Ascending aorta (tissue), 2 donors: Measurements from ENCODE around the gene QPCTL. TPM values are rescaled to one million over a fixed set of nuclear protein-coding genes. Genes with fewer than 3 reads are reported as not detected.

Source experiments
- DNase-seq, 2 donors: peaks; one replicate each; pipeline ENCODE4 v3.0.0-alpha.2; 2019; ENCODE audit warnings: low spot score in 2 of 2
- H3K27ac ChIP-seq, 2 donors: fragments of 200-600 bp; sonication (generic); one replicate each; pipeline ENCODE4 v1.5.1; 2016 to 2017; ENCODE audit warnings: mild to moderate bottlenecking in 1 of 2
- H3K27me3 ChIP-seq: fragments of 200-600 bp; sonication (generic); one replicate; pipeline ENCODE4 v1.5.1; 2017
- H3K36me3 ChIP-seq, 2 donors: fragments of 200-600 bp; sonication (generic); one replicate each; pipeline ENCODE4 v1.5.1; 2016
- H3K4me1 ChIP-seq, 2 donors: fragments of 200-600 bp; sonication (generic); one replicate each; pipeline ENCODE4 v1.5.1; 2016 to 2017; ENCODE audit warnings: mild to moderate bottlenecking in 1 of 2
- H3K4me3 ChIP-seq, 2 donors: fragments of 200-600 bp; sonication (generic); one replicate each; pipeline ENCODE4 v1.5.1; 2016 to 2017; ENCODE audit warnings: mild to moderate bottlenecking in 1 of 2
- H3K9me3 ChIP-seq, 2 donors: fragments of 200-600 bp; sonication (generic); one replicate each; pipeline ENCODE4 v1.5.1; 2016
- intact Hi-C: fragments of 100-400 bp; cut with DNase I; formaldehyde crosslinking; loops from one replicate; pipeline ENCODE4 v1.15.1; 2023
- total RNA-seq: library from RNA; depleted of rRNA; stranded (reverse); fragments of >200 nt; gene quantifications from one replicate; pipeline ENCODE4 v1.1.0, GENCODE V29; 2016
- TF ChIP-seq, protein P1 (sequence below), 3 experiments: fragments of 200-600 bp in 2 of 3; fragments of 450-650 bp in 1 of 3; sonication (generic) in 2 of 3; IDR thresholded peaks; one replicate each; pipeline ENCODE4 v1.5.1; 2016 to 2019; ENCODE audit warnings: antibody characterized with exemption in 3 of 3, mild to moderate bottlenecking in 1 of 3, moderate library complexity in 1 of 3

Gene QPCTL
- total RNA-seq, 1 donor from 2014 or later, result 7.2 TPM

- Histone ChIP-seq H3K27ac (no peak overlapping the region), H3K9me3 (no peaks in the 10 kb centered on the region), H3K27me3 (no peaks in the 10 kb centered on the region), H3K36me3 (no peaks in the 10 kb centered on the region), H3K4me1 (peaks cover 6 to 12% of the 10 kb centered on the region in 2 donors), H3K4me3 (peak overlapping the region; percentile 32 to 52)
- peak; percentile 29 to 86 for DNase-seq
- intact Hi-C loops, result no loop called here
- TF ChIP-seq, protein P1, sequence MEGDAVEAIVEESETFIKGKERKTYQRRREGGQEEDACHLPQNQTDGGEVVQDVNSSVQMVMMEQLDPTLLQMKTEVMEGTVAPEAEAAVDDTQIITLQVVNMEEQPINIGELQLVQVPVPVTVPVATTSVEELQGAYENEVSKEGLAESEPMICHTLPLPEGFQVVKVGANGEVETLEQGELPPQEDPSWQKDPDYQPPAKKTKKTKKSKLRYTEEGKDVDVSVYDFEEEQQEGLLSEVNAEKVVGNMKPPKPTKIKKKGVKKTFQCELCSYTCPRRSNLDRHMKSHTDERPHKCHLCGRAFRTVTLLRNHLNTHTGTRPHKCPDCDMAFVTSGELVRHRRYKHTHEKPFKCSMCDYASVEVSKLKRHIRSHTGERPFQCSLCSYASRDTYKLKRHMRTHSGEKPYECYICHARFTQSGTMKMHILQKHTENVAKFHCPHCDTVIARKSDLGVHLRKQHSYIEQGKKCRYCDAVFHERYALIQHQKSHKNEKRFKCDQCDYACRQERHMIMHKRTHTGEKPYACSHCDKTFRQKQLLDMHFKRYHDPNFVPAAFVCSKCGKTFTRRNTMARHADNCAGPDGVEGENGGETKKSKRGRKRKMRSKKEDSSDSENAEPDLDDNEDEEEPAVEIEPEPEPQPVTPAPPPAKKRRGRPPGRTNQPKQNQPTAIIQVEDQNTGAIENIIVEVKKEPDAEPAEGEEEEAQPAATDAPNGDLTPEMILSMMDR (IDR thresholded peaks at IDR 0.05), result no peak
Measured at GRCh38 chr19:45645631-45646344, 46.7 kb upstream of the QPCTL start.

DNA sequence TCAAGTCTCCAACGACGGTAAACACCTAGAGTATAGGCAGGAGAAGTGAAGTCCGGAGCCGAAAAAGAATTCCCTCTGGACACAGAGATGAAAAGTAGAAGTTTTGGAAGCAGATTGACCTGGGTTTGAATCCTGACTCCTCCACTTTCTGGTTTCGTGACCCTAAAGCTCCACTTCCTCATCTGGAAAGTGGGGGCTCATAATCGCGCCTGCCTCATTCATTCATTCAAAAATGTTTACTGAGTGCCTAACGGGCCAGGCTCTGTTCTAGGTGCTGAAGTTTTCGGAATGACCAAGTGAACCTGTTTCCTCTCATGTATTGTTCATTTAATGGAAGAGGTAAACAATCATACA lies 46.1 kb upstream of the QPCTL start:
- Histone ChIP-seq H3K27me3 (no peaks in the 10 kb centered on the region), H3K36me3 (no peaks in the 10 kb centered on the region), H3K4me1 (peaks cover 6 to 9% of the 10 kb centered on the region in 2 donors), H3K9me3 (no peaks in the 10 kb centered on the region), H3K27ac (no peak overlapping the region), H3K4me3 (peak overlapping the region in 1 of 2 donors; percentile 52)
- DNase-seq, result no peak
- TF ChIP-seq, protein P1 (IDR thresholded peaks at IDR 0.05), result no peak
- intact Hi-C loops, result no loop called here

- no peak for DNase-seq
- Histone ChIP-seq H3K36me3 (no peaks in the 10 kb centered on the region), H3K27ac (no peak overlapping the region), H3K27me3 (no peaks in the 10 kb centered on the region), H3K4me1 (no peaks in the 10 kb centered on the region), H3K9me3 (no peaks in the 10 kb centered on the region), H3K4me3 (no peak overlapping the region)
- TF ChIP-seq, protein P1 (IDR thresholded peaks at IDR 0.05), result no peak
- intact Hi-C loops, result no loop called here
Measured at GRCh38 chr19:45650722-45651121, 41.7 kb upstream of the QPCTL start.

DNA sequence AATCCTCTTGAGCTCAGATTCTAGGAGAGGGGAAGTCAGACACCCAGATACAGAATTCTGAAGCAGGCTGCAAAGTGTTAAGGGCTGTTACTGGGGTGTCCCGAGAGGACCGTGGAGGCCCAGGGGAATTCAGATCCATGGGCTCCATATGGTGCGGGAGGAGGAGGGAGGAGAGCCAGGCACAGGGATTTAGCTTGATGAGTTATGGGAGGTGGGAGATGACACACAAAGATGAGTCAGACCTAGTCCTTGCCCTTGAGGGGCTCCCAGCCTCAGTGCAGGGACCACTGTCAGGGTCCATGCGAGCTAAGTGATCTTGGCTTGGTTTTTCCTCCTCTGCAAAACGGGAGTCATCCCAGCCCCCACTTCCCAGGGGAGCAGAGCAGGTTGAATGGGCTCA lies 38.8 kb upstream of the QPCTL start:
- Histone ChIP-seq H3K9me3 (no peaks in the 10 kb centered on the region), H3K4me3 (no peak overlapping the region), H3K4me1 (no peaks in the 10 kb centered on the region), H3K27me3 (no peaks in the 10 kb centered on the region), H3K36me3 (no peaks in the 10 kb centered on the region), H3K27ac (no peak overlapping the region)
- intact Hi-C loops, result no loop called here
- TF ChIP-seq, protein P1 (IDR thresholded peaks at IDR 0.05), result no peak
- no peak for DNase-seq

- intact Hi-C loops, result no loop called here
- Histone ChIP-seq H3K27me3 (no peaks in the 10 kb centered on the region), H3K4me3 (no peak overlapping the region), H3K9me3 (no peaks in the 10 kb centered on the region), H3K27ac (no peak overlapping the region), H3K36me3 (no peaks in the 10 kb centered on the region), H3K4me1 (no peaks in the 10 kb centered on the region)
- no peak for DNase-seq
- TF ChIP-seq, protein P1 (IDR thresholded peaks at IDR 0.05), result no peak
Measured at GRCh38 chr19:45655073-45655472, 37.4 kb upstream of the QPCTL start.
